ENCODE results near the gene GTF2F2.

Gene GTF2F2

GRCh38 chr13:45132369-45133064, 12.2 kb downstream of the GTF2F2 start:
- no peak for DNase-seq

GRCh38 chr13:45133396-45134118, 13.2 kb downstream of the GTF2F2 start:
- no peak for DNase-seq

- DNase-seq = no peak
Measured at GRCh38 chr13:45136741-45137504, 16.6 kb downstream of the GTF2F2 start.

GRCh38 chr13:45137526-45137925, 17.2 kb downstream of the GTF2F2 start:
- DNase-seq = no peak

- no peak for DNase-seq
Measured at GRCh38 chr13:45138282-45138681, 18.0 kb downstream of the GTF2F2 start.

GRCh38 chr13:45141369-45141768, 21.1 kb downstream of the GTF2F2 start:
- DNase-seq = no peak

- no peak for DNase-seq
Measured at GRCh38 chr13:45142440-45143345, 22.4 kb downstream of the GTF2F2 start.

GRCh38 chr13:45143346-45143751, 23.0 kb downstream of the GTF2F2 start:
- no peak for DNase-seq

- no peak for DNase-seq
Measured at GRCh38 chr13:45149964-45150363, 29.7 kb downstream of the GTF2F2 start.

GRCh38 chr13:45156565-45157361, 36.5 kb downstream of the GTF2F2 start:
- no peak for DNase-seq

GRCh38 chr13:45162194-45162593, 41.9 kb downstream of the GTF2F2 start:
- no peak for DNase-seq

- no peak for DNase-seq
Measured at GRCh38 chr13:45162821-45163220, 42.5 kb downstream of the GTF2F2 start.

GRCh38 chr13:45166858-45167257, 46.5 kb downstream of the GTF2F2 start:
- no peak for DNase-seq

- DNase-seq = no peak
Measured at GRCh38 chr13:45167611-45168554, 47.6 kb downstream of the GTF2F2 start.

GRCh38 chr13:45168555-45168930, 48.2 kb downstream of the GTF2F2 start:
- DNase-seq = no peak

GRCh38 chr13:45174478-45174877, 54.2 kb downstream of the GTF2F2 start:
- DNase-seq = no peak

- no peak for DNase-seq
Measured at GRCh38 chr13:45178349-45179162, 58.2 kb downstream of the GTF2F2 start.

GRCh38 chr13:45179428-45179827, 59.1 kb downstream of the GTF2F2 start:
- no peak for DNase-seq

- DNase-seq = no peak
Measured at GRCh38 chr13:45180303-45180702, 60.0 kb downstream of the GTF2F2 start.
